Karpas-422 (cell line): ENCODE results near the gene RAP2A. TPM values are rescaled to one million over a fixed set of nuclear protein-coding genes. Genes with fewer than 3 reads are reported as not detected.

Source experiments
- DNase-seq: peaks from one replicate; pipeline ENCODE4 v3.0.0-alpha.2; 2015
- H2AFZ ChIP-seq: fragments of 200-600 bp; sonication (generic); 2 replicates; pipeline ENCODE4 v1.6.1; 2014; ENCODE audit warnings: antibody characterized with exemption, low read length, mixed read lengths
- H3K27ac ChIP-seq: fragments of 200-600 bp; sonication (generic); 2 replicates; pipeline ENCODE4 v1.5.1; 2014; ENCODE audit warnings: mild to moderate bottlenecking, low read length, moderate library complexity
- H3K27me3 ChIP-seq: fragments of 200-600 bp; sonication (generic); 2 replicates; pipeline ENCODE4 v1.6.1; 2014; ENCODE audit warnings: low read length, mixed read lengths
- H3K36me3 ChIP-seq: fragments of 200-600 bp; sonication (generic); 2 replicates; pipeline ENCODE4 v1.6.1; 2014; ENCODE audit warnings: low read length, mixed read lengths; ENCODE audit not compliant: insufficient read depth
- H3K4me1 ChIP-seq: fragments of 200-600 bp; sonication (generic); 2 replicates; pipeline ENCODE4 v1.6.1; 2014; ENCODE audit warnings: mild to moderate bottlenecking, low read length, mixed read lengths
- H3K4me2 ChIP-seq: fragments of 200-600 bp; sonication (generic); 2 replicates; pipeline ENCODE4 v1.6.1; 2014; ENCODE audit warnings: low read length, low read depth, mild to moderate bottlenecking; ENCODE audit not compliant: poor library complexity, severe bottlenecking
- H3K4me3 ChIP-seq: fragments of 200-600 bp; sonication (generic); 2 replicates; pipeline ENCODE4 v1.5.1; 2014; ENCODE audit warnings: mild to moderate bottlenecking, antibody characterized with exemption, low read length, mixed read lengths
- H3K79me2 ChIP-seq: fragments of 200-600 bp; sonication (generic); 2 replicates; pipeline ENCODE4 v1.6.1; 2014; ENCODE audit warnings: mild to moderate bottlenecking, low read length, mixed read lengths
- H3K9ac ChIP-seq: fragments of 200-600 bp; sonication (generic); 2 replicates; pipeline ENCODE4 v1.6.0; 2014; ENCODE audit warnings: low read length
- H3K9me2 ChIP-seq: fragments of 200-600 bp; sonication (generic), shearing (Covaris generic); replicated peaks from 2 replicates; pipeline ENCODE4 v1.6.0; 2014; ENCODE audit warnings: mild to moderate bottlenecking, low read length, moderate library complexity; ENCODE audit not compliant: insufficient read depth
- H3K9me3 ChIP-seq: fragments of 300-700, 200-600 bp; sonication (generic); 2 replicates; pipeline ENCODE4 v1.6.1; 2014; ENCODE audit warnings: low read length, mixed read lengths
- H4K20me1 ChIP-seq: fragments of 200-600 bp; sonication (generic); 2 replicates; pipeline ENCODE4 v1.6.1; 2014; ENCODE audit warnings: mild to moderate bottlenecking, antibody characterized with exemption, low read length, low read depth; ENCODE audit not compliant: insufficient read depth
- total RNA-seq: library from RNA; depleted of rRNA; stranded (reverse); fragments of >200 nt; shearing (Covaris generic); gene quantifications from 2 replicates; pipeline ENCODE4 v1.2.3, GENCODE V29; 2014; ENCODE audit warnings: low replicate concordance

The RAP2A gene
- total RNA-seq, 1 experiment from 2014 or later = 47.9 TPM

DNA sequence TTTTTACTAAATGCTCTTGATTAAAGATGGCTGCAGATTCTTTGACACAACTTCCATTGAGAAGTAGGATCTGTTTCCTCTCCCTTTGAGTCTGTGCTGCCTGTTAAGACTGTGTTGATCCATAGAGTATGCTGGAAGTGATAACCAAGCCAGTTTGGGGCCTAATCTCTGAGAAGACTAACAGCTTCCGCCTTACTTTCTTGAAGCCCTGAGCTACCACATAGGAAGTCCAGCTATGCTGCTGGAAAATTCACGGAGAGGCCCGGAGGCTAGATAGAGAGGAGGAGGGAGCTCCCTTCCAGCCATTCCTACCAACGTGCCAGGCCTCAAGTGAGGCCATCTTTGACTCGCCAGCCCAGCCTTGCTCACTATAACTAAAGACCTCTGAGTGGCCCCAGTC lies 12.5 kb downstream of the RAP2A start:
- Histone ChIP-seq H2AFZ (no peak overlapping the region), H3K79me2 (peaks cover 97% of the 10 kb centered on the region), H3K4me3 (no peak overlapping the region), H3K9ac (no peak overlapping the region), H3K27ac (no peak overlapping the region), H4K20me1 (no peaks in the 10 kb centered on the region), H3K9me2 (no peaks in the 10 kb centered on the region), H3K27me3 (no peaks in the 10 kb centered on the region), H3K4me2 (no peak overlapping the region), H3K4me1 (peaks cover 8% of the 10 kb centered on the region), H3K9me3 (no peaks in the 10 kb centered on the region), H3K36me3 (peaks cover 51% of the 10 kb centered on the region)
- no peak for DNase-seq

DNA sequence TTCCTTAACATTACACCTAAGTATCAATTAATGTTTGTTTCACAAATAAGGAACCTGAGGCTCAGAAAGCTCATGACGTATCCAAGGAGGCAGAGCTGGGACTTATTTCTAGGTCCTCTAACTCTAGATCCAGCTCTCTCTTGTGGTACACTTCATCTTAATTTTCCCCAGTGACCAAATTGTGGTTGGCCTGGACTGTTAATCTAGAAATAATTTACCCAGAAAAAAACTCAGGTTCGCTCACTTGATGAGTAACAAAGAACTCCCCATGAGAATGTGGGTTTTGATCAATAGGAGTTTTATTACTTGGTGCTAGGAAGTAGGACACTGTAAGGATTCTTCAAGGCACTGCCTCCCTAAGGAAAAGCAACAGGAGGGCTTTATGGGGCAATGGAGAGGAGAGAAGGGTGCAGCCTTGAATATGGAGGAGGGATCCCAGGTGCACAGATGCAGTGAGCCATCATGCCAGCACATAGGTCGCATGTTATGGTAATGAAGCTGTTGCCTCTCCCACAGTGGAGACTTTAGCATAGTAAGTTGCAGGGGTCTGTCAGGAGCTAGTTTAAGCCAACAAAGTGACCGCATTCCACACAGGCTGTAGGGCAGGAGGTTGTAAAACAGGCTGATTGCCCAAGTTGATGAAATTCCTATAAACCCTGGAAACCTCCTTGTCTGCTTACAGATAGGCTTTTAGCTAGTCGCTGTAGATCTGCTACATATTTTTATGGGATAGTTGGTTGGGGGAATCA lies 14.7 kb downstream of the RAP2A start:
- Histone ChIP-seq H3K4me2 (no peak overlapping the region), H2AFZ (no peak overlapping the region), H3K9ac (no peak overlapping the region), H3K9me3 (no peaks in the 10 kb centered on the region), H4K20me1 (no peaks in the 10 kb centered on the region), H3K27me3 (no peaks in the 10 kb centered on the region), H3K9me2 (no peaks in the 10 kb centered on the region), H3K4me3 (no peak overlapping the region), H3K27ac (no peak overlapping the region), H3K4me1 (peaks cover 8% of the 10 kb centered on the region), H3K79me2 (peaks cover 99% of the 10 kb centered on the region), H3K36me3 (peaks cover 54% of the 10 kb centered on the region)
- DNase-seq = no peak

DNA sequence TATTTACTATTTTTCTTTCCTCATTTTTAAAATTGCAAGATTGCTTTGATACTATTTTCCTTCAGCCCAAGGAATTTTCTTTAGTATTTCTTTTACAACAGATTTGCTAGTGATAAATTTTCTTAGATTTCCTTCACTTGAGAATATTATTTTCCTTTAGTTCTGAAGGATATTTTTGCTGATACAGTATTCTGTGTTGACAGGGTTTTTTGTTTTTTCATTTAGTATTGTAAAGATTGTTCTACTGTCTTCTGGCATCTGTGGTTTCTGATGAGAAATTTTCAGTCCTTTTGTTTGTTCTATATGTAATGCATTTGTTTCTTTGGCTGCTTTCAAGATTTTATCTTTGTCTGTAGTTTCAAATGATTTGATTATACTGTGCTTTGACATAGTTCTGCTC lies 20.7 kb downstream of the RAP2A start:
- no peak overlapping the region for H3K9ac ChIP-seq
- H3K4me3 ChIP-seq = no peak overlapping the region
- DNase-seq = no peak

DNA sequence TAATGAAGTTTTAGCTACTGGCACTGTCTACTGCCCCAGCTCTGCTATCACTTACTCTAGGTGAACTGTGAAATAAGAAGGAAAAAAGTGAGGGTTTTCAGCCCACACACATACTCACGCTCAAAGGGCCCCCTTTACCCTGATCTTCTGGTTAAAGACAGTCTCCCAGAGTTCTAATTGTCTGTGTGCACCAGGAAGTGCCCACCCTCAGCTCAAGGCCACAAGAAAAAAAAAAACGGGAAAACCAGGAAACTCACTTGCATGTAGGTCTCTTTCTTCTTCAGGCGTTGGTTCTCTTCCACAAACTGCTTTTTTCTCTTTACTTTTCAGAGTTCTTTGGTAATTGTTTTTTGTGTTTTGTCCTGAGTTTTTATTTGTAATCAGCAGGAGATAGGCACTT lies 22.1 kb downstream of the RAP2A start:
- H4K20me1 ChIP-seq = no peaks in the 10 kb centered on the region
- H3K79me2 ChIP-seq = peaks cover 97% of the 10 kb centered on the region
- no peaks in the 10 kb centered on the region for H3K27me3 ChIP-seq
- H2AFZ ChIP-seq = no peak overlapping the region
- H3K4me3 ChIP-seq = no peak overlapping the region
- H3K36me3 ChIP-seq = peaks cover 18% of the 10 kb centered on the region; the same call in 1 of the 2 replicates
- H3K9me2 ChIP-seq = no peaks in the 10 kb centered on the region
- 0 out of 2 replicates have a peak overlapping the region, but pooled peaks have one; percentile 21 for H3K27ac ChIP-seq
- DNase-seq = no peak
- H3K9me3 ChIP-seq = no peaks in the 10 kb centered on the region
- no peak overlapping the region for H3K4me2 ChIP-seq
- H3K9ac ChIP-seq = no peak overlapping the region
- H3K4me1 ChIP-seq = peaks cover 30% of the 10 kb centered on the region

More for the DNA sequence above, 20.7 kb downstream of the RAP2A start:
- H3K4me2 ChIP-seq = peak overlapping the region; percentile 37
- H3K9me2 ChIP-seq = no peaks in the 10 kb centered on the region
- H3K27ac ChIP-seq = peak overlapping the region; percentile 8; the same call in 1 of the 2 replicates
- peaks cover 25% of the 10 kb centered on the region for H3K4me1 ChIP-seq
- no peaks in the 10 kb centered on the region for H3K27me3 ChIP-seq
- H2AFZ ChIP-seq = no peak overlapping the region
- no peaks in the 10 kb centered on the region for H3K9me3 ChIP-seq
- peaks cover 97% of the 10 kb centered on the region for H3K79me2 ChIP-seq
- H3K36me3 ChIP-seq = peaks cover 22% of the 10 kb centered on the region
- H4K20me1 ChIP-seq = no peaks in the 10 kb centered on the region

DNA sequence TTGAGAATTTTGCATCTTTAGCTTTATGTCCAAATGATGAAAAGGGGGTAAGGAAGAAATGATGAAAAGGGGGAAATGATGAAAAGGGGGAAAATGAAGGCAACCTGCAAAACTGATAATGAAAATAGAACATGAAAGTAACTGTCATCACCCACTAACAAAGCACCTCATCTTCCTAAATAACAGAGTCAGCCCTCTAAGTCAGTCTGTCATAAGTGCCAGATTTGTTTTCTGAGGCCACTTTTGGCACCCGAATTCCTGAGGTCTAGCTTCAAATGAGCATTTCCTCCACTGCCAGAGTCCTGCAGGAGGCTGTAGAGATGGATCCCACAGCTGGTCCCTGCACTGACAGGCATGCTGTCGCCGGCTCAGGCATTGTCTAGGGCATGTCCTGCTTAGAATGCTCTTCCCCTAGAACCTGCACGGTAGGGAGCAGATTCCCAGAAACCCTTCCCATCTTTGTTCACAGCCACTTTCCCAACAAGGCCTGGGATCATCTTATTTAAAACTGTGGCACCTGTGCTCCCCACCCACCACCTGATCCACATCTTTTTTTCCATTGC lies 25.3 kb downstream of the RAP2A start:
- Histone ChIP-seq H3K4me2 (no peak overlapping the region), H4K20me1 (no peaks in the 10 kb centered on the region), H2AFZ (no peak overlapping the region), H3K4me3 (no peak overlapping the region), H3K9me2 (no peaks in the 10 kb centered on the region), H3K79me2 (peaks cover 82% of the 10 kb centered on the region), H3K9me3 (no peaks in the 10 kb centered on the region), H3K36me3 (peaks cover 4% of the 10 kb centered on the region; the same call in 1 of the 2 replicates), H3K9ac (no peak overlapping the region), H3K4me1 (peaks cover 30% of the 10 kb centered on the region), H3K27me3 (no peaks in the 10 kb centered on the region), H3K27ac (no peak overlapping the region)
- DNase-seq = no peak

DNA sequence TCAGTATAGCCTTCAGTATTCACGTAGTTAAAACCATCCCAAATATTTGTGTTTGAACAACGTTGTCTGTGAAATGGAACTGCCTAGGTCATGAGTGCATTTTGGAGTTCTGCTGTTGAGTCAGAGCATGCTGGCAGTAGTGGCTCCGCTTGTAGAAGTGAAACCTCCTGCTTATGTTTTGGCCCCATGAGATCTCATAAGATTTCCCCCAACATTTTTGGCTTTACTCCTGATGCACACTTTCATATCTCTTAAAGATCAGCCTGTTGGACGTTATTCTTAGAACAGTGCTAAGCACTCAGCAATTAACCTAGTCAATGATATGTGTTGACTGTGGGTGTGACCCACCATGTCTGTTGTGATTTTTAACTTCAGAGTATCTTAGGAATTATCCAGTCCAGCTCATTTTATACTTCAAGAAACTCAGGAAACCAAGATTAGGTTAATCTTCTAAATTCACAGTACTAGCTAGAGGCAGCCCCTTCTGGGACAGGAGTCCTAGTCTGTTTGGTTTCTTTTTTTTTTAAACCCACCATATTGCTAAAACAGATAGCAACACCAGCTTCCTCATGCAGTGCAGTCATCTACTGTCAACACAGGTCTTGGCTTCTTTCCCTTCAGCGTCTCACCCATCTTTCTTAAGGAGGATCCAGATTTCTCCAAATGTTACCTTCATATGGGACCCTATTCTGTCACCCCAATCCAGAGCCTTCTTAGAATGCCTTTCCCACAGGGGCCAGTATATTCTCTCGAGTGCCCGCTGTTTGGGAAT lies 26.2 kb downstream of the RAP2A start:
- no peak overlapping the region for H3K9ac ChIP-seq
- peaks cover 23% of the 10 kb centered on the region for H3K4me1 ChIP-seq
- no peaks in the 10 kb centered on the region for H3K27me3 ChIP-seq
- no peak overlapping the region for H2AFZ ChIP-seq
- H4K20me1 ChIP-seq = no peaks in the 10 kb centered on the region
- H3K9me3 ChIP-seq = no peaks in the 10 kb centered on the region
- no peaks in the 10 kb centered on the region for H3K9me2 ChIP-seq
- H3K4me3 ChIP-seq = no peak overlapping the region
- no peak overlapping the region for H3K27ac ChIP-seq
- H3K4me2 ChIP-seq = no peak overlapping the region
- DNase-seq = no peak
- peaks cover 74% of the 10 kb centered on the region for H3K79me2 ChIP-seq
- peaks cover 10% of the 10 kb centered on the region; the same call in 1 of the 2 replicates for H3K36me3 ChIP-seq

DNA sequence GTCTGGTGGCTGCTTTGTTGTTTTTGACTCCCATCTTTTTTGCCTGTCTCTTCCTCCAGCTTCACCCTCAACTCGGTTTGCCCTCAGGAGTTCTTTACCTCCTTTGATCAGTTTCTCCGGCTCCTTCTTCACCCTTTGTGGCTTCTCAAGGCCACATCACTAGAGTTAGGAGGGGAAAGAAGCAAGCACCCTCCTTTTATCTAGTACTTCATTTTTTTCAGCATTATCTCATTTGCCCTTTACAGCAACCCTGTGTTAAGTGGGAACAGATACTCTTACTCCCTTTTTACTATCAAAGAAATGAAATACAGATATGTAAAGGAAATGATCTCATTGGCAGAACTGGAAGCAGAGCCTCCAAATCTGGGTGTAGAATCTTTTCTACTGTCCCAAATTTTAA lies 26.9 kb downstream of the RAP2A start:
- no peak overlapping the region for H2AFZ ChIP-seq
- H3K4me1 ChIP-seq = peaks cover 17% of the 10 kb centered on the region
- no peak overlapping the region for H3K9ac ChIP-seq
- no peak overlapping the region for H3K4me3 ChIP-seq
- no peak for DNase-seq
- H3K36me3 ChIP-seq = peaks cover 10% of the 10 kb centered on the region; the same call in 1 of the 2 replicates
- no peak overlapping the region for H3K4me2 ChIP-seq
- no peaks in the 10 kb centered on the region for H3K9me3 ChIP-seq
- H3K27me3 ChIP-seq = no peaks in the 10 kb centered on the region
- no peak overlapping the region for H3K27ac ChIP-seq
- H3K79me2 ChIP-seq = peaks cover 67% of the 10 kb centered on the region
- H3K9me2 ChIP-seq = no peaks in the 10 kb centered on the region
- H4K20me1 ChIP-seq = no peaks in the 10 kb centered on the region

DNA sequence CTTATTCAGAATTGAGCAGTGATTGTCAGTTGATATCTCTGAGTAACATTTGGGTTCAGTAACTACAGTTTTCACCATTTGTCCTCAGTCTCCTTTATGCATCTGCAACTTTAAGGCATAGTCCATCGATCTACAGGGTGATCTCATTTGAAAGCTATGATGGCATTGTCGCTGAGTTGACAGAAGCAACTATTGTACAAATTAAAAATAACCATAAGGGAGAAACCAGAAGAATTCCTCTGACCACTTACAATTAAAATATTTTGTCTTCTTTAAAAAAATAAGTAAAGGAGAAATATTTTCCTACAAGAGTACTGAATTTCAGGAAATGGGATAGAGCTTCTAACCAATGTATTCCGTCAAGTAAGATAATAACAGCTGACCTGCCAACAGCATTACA lies 30.6 kb downstream of the RAP2A start:
- H3K27ac ChIP-seq = no peak overlapping the region

More for the DNA sequence above, 30.6 kb downstream of the RAP2A start:
- Histone ChIP-seq H3K9ac (no peak overlapping the region), H3K36me3 (peaks cover 10% of the 10 kb centered on the region; the same call in 1 of the 2 replicates), H3K79me2 (peaks cover 31% of the 10 kb centered on the region), H3K9me3 (no peaks in the 10 kb centered on the region), H3K4me2 (no peak overlapping the region), H2AFZ (no peak overlapping the region), H4K20me1 (no peaks in the 10 kb centered on the region), H3K4me1 (peaks cover 7% of the 10 kb centered on the region), H3K27me3 (no peaks in the 10 kb centered on the region), H3K9me2 (no peaks in the 10 kb centered on the region), H3K4me3 (no peak overlapping the region)
- no peak for DNase-seq
